HG03342 (cell line): Measurements from ENCODE around the gene ARL2.
"Not testable (repeated sequence)": the region's sequence is repeated elsewhere in the genome, so short reads cannot be mapped to it uniquely, and the experiment has no call there.

Source experiments
- ATAC-seq: cut with Tn5 transposase; IDR thresholded peaks from one replicate; pipeline ENCODE4 v1.9.1; 2021; ENCODE audit warnings: mild to moderate bottlenecking, moderate library complexity; ENCODE audit not compliant: unreplicated experiment

Gene ARL2

GRCh38 chr11:65013888-65014725 is at the start of gene ARL2:
Gene ARL2, plus strand, starts transcription at chr11:65014160. Its CDS starts 48 bp downstream, at chr11:65014208.
- peak; percentile 73 for ATAC-seq

DNA sequence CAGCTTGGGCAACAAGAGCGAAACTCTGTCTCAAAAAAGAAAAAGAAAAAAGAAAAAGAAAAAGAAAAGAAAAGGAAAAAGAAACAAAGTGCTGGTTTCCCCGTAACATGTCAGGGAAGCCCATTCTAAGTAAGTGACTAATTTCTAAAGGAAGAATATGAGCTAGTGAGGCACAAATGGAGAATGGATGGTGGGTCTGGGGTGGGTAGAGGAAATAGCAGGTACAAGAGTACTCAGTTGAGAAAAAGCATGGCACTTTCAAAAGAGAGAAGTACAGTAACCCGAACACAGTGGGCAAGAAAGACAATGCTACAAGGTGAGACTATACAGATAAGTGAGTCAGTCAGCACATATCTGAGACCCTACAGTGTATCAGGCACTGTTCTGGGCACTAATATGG is 46.6 kb upstream of the ARL2 start:
- ATAC-seq: no peak

DNA sequence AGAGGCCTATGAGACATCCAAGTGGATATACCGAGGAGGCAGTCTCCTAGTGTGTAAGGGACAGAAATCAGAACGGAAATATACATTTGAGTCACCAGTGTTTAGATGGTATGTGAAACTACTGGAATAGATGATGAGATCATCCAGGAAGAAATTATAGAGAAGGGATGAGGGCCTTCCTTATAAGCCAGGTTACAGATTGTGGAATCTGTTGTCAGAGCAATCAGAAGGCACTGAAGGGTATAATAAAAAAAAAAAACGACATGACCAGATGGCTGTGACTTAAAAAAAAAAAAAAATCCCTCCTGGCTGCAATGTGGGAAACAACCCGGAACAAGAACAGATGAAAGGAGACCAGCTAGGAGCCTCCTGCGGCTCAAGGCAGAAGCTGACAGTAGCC is 44.8 kb upstream of the ARL2 start:
- no peak for ATAC-seq

DNA sequence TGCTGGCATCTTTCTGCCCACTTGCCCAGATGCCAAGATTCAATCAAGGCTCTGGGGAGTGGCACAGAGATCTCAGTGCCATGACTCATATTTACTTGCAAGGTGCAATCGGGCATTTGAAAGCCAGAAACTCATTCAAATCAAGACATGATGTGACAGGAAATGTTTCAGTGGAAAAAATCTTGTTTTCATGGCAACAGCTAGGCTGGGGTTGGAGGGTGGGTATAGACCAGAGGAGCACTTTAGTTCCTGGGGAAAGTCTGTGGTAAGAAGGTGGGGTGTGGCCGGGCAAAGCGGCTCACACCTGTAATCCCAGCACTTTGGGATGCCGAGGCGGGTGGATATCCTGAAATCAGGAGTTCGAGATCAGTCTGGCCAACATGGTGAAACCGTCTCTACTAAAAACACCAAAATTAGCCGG is 43.2 kb upstream of the ARL2 start:
- ATAC-seq: no peak

GRCh38 chr11:64971421-64972233 is 42.3 kb upstream of the ARL2 start, which contains the start of gene MAJIN:
Gene MAJIN, minus strand, starts transcription at chr11:64972108. Its CDS starts 12,703 bp downstream, at chr11:64959405.
- ATAC-seq: no peak

DNA sequence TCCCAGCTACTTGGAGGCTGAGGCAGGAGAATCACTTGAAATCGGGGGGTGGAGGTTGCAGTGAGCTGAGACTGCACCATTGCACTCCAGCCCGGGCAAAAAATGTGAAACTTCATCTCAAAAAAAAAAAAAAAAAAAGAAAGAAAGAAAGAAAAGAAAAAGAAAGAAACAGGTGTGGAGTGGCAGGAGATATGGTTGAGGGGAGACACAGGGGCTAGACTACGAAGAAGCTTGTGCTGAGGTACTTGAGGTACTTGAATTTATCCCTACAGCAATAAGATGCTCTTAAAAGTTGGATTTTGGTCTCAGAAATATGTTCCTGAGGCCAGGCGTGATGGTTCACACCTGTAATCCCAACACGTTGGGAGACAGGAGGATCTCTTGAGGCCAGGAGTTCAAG is 39.8 kb upstream of the ARL2 start:
- ATAC-seq: no peak

- no peak for ATAC-seq
Measured at GRCh38 chr11:64976651-64977050, 37.3 kb upstream of the ARL2 start.

DNA sequence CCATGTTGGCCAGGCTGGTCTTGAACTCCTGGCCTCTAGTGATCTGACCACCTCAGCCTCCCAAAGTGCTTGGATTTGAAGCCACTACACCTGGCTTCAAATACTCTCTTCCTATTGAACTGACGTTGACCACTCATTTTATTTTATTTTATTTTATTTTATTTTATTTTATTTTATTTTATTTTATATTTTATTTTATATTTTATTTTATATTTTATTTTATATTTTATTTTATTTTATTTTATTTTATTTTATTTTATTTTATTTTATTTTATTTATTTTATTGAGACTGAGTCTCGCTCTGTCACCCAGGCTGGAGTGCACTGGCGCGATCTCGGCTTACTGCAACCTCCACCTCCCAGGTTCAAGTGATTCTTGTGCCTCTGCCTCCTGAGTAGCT is 30.6 kb upstream of the ARL2 start:
- ATAC-seq: not testable (repeated sequence)

DNA sequence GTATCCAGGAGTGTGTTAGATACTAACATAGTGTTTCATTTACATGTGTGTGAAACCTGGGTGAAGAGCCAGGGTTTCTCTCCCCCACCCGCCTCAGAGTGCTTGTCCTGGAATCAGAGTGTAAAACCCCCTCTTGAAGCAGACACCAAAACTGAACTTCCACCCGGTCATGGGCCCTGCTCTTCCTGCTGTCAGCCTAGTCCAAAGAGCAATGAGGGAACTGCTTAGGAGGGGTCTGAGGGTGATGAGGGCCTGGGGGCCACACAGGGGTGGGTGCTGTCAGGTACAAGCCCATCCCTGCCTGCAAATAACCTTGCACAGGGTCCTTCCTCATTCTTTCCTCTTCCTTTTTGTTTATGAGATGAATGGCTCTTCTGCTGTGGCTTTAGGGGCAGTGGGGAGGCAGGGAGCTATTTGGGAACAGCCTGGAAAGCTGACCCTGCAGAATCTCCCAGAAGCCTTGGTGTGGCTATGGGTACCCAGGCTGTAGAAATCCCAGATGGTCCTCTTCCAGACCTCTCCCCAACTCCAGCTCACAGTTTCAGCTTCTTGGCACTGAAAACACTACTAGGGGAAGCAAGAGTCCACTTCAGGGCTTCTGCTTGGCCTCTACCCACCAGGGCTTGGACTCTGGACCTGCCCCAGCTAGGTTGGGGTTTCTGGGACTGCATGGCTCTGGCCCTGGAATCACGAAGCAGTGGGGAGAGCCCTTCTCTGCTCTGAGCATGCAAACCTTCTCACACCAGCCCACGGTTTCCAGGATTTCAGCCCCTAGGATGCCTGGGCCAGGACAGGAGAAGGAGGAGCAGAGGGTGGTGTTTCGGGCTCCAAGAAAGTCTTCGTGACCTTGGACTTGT is 25.7 kb upstream of the ARL2 start:
- no peak for ATAC-seq

- ATAC-seq: no peak
Measured at GRCh38 chr11:64989416-64989815, 24.5 kb upstream of the ARL2 start.

GRCh38 chr11:64990222-64990923 is 23.6 kb upstream of the ARL2 start:
- no peak for ATAC-seq

DNA sequence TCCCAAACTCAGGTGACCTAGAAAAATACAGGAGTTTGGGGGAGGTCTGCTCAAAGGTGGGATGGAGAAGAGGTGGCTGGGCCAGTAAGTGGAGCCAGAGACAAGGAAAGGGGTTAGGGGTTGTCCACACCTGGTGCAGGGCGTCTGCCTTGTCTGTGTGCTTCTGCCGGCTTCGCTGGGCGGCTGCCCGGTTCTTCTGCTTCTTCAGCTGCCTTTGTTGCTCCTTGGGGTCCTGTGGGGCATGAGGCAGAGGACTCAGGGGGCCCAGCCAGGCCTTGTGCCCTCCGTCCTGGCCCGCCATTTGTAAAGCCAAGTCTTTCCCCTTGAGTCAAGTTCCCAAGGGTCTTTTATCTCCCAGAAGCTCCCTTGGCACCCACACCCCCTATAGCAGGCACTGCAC is 19.6 kb upstream of the ARL2 start:
- no peak for ATAC-seq

GRCh38 chr11:64996327-64996709 is 17.6 kb upstream of the ARL2 start:
- ATAC-seq: no peak

DNA sequence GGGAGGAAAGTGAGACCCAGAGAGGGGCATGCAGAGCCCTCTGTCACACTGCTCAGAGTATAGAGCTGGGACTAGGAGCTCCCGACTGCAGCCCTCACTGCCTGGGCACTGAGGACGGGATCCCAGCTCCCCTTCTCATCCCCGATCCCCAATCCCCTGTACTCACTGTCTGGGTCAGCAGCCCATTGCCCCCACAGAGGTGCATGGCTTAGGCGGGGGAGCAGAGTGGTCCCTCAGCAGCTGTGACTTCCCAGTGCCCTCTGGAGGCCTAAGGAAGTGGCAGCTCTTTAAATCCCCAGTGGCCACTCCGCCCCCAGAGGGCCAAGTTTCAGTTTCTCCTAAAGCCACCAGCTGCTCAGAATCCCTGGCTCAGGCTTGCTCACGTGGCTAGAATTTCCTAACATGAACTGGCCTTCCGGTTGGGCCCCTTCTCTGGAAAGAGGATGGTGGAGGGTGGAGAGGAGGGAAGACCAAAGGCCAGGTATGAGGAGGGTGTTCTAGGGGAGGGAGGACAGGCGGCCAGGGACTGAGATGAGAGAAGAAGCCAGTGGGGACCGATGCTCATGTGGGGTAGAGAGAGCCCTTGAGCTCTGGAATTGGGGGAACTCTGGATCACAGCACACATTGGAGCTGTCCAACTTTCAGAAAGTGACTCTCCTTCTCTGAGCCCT is 17.1 kb upstream of the ARL2 start, which contains the start of gene BATF2:
Gene BATF2 (minus strand): TSS at position 262 of the 671 bp plus-strand sequence. CDS start 57 bp downstream, at position 205.
- no peak for ATAC-seq

DNA sequence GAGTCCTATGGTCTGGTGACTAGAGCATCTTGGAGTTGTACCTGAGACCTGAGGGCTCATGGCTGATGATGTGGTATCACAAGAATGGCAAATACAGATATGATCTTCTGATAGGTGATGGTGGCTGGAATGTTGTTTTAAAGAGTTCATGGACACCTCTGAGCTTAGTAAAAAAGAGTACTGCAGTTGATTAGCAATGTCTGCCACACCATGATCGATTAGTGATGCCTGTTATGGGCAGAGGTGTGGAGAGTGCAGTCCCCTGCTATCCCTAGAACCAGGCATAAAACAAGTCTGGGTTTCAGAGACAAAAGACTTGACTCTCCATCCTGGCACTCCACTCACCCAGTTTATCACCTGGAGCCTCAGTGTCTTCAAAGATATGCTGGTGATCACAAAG is 15.8 kb upstream of the ARL2 start:
- no peak for ATAC-seq

DNA sequence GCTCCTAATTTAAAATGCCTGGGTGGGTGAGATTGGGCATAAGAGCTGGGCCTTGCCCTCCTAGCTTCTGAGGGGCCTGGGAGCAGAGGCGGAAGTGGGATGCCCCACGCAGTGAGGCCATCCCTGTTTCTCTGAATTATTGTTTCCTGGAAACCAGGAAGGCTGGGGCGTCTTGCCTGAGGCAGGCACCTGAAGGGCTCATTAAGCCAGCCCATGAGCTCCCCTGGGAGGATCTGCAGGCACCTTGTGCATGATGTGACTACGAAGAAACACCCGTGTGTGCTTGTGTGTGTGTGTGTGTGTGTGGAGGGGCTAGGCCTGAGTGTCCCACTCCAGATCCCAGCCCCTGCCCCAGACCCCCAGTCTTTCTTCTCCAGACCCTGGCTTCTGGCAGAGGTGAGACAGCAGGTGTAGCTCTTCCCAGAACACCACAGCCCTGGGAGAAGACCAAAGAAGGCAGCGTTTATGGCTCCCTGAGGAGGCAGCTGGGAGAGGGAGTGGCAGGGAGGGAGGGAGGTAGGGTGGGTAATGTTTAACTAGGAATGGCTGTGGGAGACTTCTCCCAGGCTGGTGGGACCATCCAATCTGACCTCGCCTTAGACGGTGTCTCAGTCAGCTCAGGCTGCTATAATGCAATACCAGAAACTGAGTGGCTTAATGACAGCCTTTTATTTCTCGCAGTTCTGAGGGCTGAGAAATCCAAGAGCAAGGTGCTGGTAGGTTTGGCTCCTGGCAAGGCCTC is 15.1 kb upstream of the ARL2 start:
- ATAC-seq: no peak

- no peak for ATAC-seq
Measured at GRCh38 chr11:64999478-64999877, 14.5 kb upstream of the ARL2 start.

- ATAC-seq: no peak
Measured at GRCh38 chr11:65002706-65003105, 11.3 kb upstream of the ARL2 start.

- no peak for ATAC-seq
Measured at GRCh38 chr11:65003282-65003681, 10.7 kb upstream of the ARL2 start.
